Liver (tissue), 9 donors: ENCODE data around the gene CEL. TPM values are rescaled to one million over a fixed set of nuclear protein-coding genes. Genes with fewer than 3 reads are reported as not detected.

ENCODE experiments used
- DNase-seq: peaks from one replicate; pipeline ENCODE4 v3.0.0-alpha.2; 2017; ENCODE audit warnings: low spot score
- H3K27ac ChIP-seq, 2 donors: one replicate each; pipeline ENCODE4 v1.7.0; 2013; ENCODE audit warnings: inconsistent platforms in 2 of 2, low read length in 2 of 2, control low read depth in 1 of 2, low read depth in 1 of 2, mild to moderate bottlenecking in 1 of 2
- H3K27me3 ChIP-seq, 4 donors: one replicate each; pipeline versions ENCODE4 v1.6.1 to v1.7.0; 2013; ENCODE audit warnings: low read length in 3 of 4, inconsistent platforms in 1 of 4, mild to moderate bottlenecking in 1 of 4, moderate library complexity in 1 of 4; ENCODE audit not compliant: control insufficient read depth in 4 of 4, insufficient read depth in 4 of 4
- H3K36me3 ChIP-seq, 4 donors: one replicate each; pipeline versions ENCODE4 v1.6.1 to v1.7.0; 2013; ENCODE audit warnings: low read length in 3 of 4, mild to moderate bottlenecking in 3 of 4, low read depth in 1 of 4, moderate library complexity in 1 of 4; ENCODE audit not compliant: control insufficient read depth in 4 of 4, insufficient read depth in 3 of 4
- H3K4me1 ChIP-seq, 4 donors: one replicate each; pipeline versions ENCODE4 v1.6.1 to v1.7.0; 2013; ENCODE audit warnings: low read length in 3 of 4, mild to moderate bottlenecking in 3 of 4, moderate library complexity in 1 of 4; ENCODE audit not compliant: control insufficient read depth in 4 of 4, insufficient read depth in 4 of 4
- H3K4me3 ChIP-seq, 3 donors: one replicate each; pipeline versions ENCODE4 v1.6.1 to v1.7.0; 2013; ENCODE audit warnings: low read length in 3 of 3, control low read depth in 1 of 3, low read depth in 1 of 3, mild to moderate bottlenecking in 1 of 3
- H3K9ac ChIP-seq, 2 donors: one replicate each; pipeline ENCODE4 v1.7.0; 2013; ENCODE audit warnings: low read length in 2 of 2, mild to moderate bottlenecking in 2 of 2, moderate library complexity in 2 of 2, control low read depth in 1 of 2, low read depth in 1 of 2
- H3K9me3 ChIP-seq, 4 donors: one replicate each; pipeline versions ENCODE4 v1.6.1 to v1.7.0; 2013; ENCODE audit warnings: low read length in 3 of 4; ENCODE audit not compliant: control insufficient read depth in 4 of 4
- CTCF ChIP-seq: fragments of 150-350 bp; IDR thresholded peaks from 2 replicates; pipeline ENCODE4 v1.5.1; 2017; ENCODE audit warnings: improper control_type of control experiment, low read depth, low read length; ENCODE audit not compliant: missing input control
- FOXA1 ChIP-seq: IDR thresholded peaks from 2 replicates; pipeline ENCODE4 v1.6.1; 2016; ENCODE audit warnings: antibody characterized with exemption
- HNF4A ChIP-seq, 2 donors: conservative IDR thresholded peaks; 2 replicates each; pipeline ENCODE4 v1.6.1; 2016; ENCODE audit warnings: antibody characterized with exemption in 2 of 2, mild to moderate bottlenecking in 2 of 2
- HNF4G ChIP-seq: IDR thresholded peaks from 2 replicates; pipeline ENCODE4 v1.6.1; 2016; ENCODE audit warnings: antibody characterized with exemption
- JUND ChIP-seq, 2 donors: IDR thresholded peaks; 2 replicates each; pipeline ENCODE4 v1.6.1; 2016; ENCODE audit warnings: antibody characterized with exemption in 2 of 2
- MAX ChIP-seq: IDR thresholded peaks from 2 replicates; pipeline ENCODE4 v1.6.1; 2016; ENCODE audit warnings: antibody characterized with exemption
- NR2F2 ChIP-seq: IDR thresholded peaks from 2 replicates; pipeline ENCODE4 v1.6.1; 2016; ENCODE audit warnings: antibody characterized with exemption
- RXRA ChIP-seq, 2 donors: IDR thresholded peaks; 2 replicates each; pipeline ENCODE4 v1.6.1; 2017 to 2018; ENCODE audit warnings: antibody characterized with exemption in 2 of 2, mild to moderate bottlenecking in 1 of 2
- SP1 ChIP-seq: IDR thresholded peaks from 2 replicates; pipeline ENCODE4 v1.6.1; 2018; ENCODE audit warnings: antibody characterized with exemption, mild to moderate bottlenecking
- TAF1 ChIP-seq: conservative IDR thresholded peaks from 2 replicates; pipeline ENCODE4 v1.6.1; 2016; ENCODE audit warnings: antibody characterized with exemption, mild to moderate bottlenecking
- YY1 ChIP-seq: IDR thresholded peaks from 2 replicates; pipeline ENCODE4 v1.6.1; 2016; ENCODE audit warnings: antibody characterized with exemption, mild to moderate bottlenecking
- WGBS: extraction: QIAGEN DNeasy Blood & Tissue Kit; methylation state at CpG from one replicate; pipeline ENCODE4 v1.1.7; 2013; 5-methylcytosine and 5-hydroxymethylcytosine counted together
- polyA plus RNA-seq, 2 donors: library from polyadenylated mRNA; stranded (reverse) in 1 of 2; unstranded in 1 of 2; fragments of 200-250 nt in 1 of 2; fragments of >200 nt in 1 of 2; fragmentation: Nextera tagmentation in 1 of 2; extraction: Ambion mirVana in 1 of 2; gene quantifications; one replicate each; pipeline versions ENCODE4 v1.2.1 to v1.2.3, GENCODE V29; 2013 to 2015
- total RNA-seq, 2 donors: library from RNA; depleted of rRNA; stranded (reverse); fragments of >200 nt; gene quantifications; one replicate each; pipeline ENCODE4 v1.2.3, GENCODE V29; 2014
- TF ChIP-seq, protein P1 (sequence below): IDR thresholded peaks from 2 replicates; pipeline ENCODE4 v1.6.1; 2016; ENCODE audit warnings: antibody characterized with exemption
- donor health status: healthy.
- donor health status: healthy.
- donor health status: healthy.
- donor health status: healthy.
- donor health status: healthy.

CEL gene
- total and polyA plus RNA-seq, 4 donors = 0.08 to 0.25 (median 0.09) TPM; not detected in 1

GRCh38 chr9:133105461-133105770, 43.6 kb downstream of the CEL start:
- Histone ChIP-seq H3K9me3 (no peaks in the 10 kb centered on the region), H3K4me1 (no peaks in the 10 kb centered on the region), H3K27ac (no peak overlapping the region), H3K27me3 (no peaks in the 10 kb centered on the region), H3K4me3 (no peak overlapping the region), H3K36me3 (peaks cover 1 to 83% (median 34%) of the 10 kb centered on the region in 4 donors), H3K9ac (no peak overlapping the region)
- DNase-seq = no peak
- 95% methylated on average over 7 of the region's 7 CpGs for WGBS
- TF ChIP-seq TAF1 = no peak
- TF ChIP-seq NR2F2 = no peak
- TF ChIP-seq FOXA1 = no peak
- TF ChIP-seq SP1 = no peak
- no peak for TF ChIP-seq JUND (IDR thresholded peaks at IDR 0.05)
- TF ChIP-seq MAX = no peak

GRCh38 chr9:133106511-133107244, 44.9 kb downstream of the CEL start:
- Histone ChIP-seq H3K36me3 (peaks cover 0 to 77% (median 29%) of the 10 kb centered on the region in 4 donors), H3K27me3 (no peaks in the 10 kb centered on the region), H3K4me1 (no peaks in the 10 kb centered on the region), H3K9me3 (no peaks in the 10 kb centered on the region), H3K27ac (no peak overlapping the region), H3K9ac (no peak overlapping the region), H3K4me3 (no peak overlapping the region)
- WGBS = 96% methylated on average over 17 of the region's 17 CpGs
- DNase-seq = no peak
- TF ChIP-seq CTCF = no peak
- no peak for TF ChIP-seq SP1
- no peak for TF ChIP-seq RXRA (IDR thresholded peaks at IDR 0.05)
- TF ChIP-seq HNF4A (conservative IDR thresholded peaks at IDR 0.05) = no peak
- TF ChIP-seq HNF4G = no peak

GRCh38 chr9:133107245-133107722, 45.5 kb downstream of the CEL start:
- no peak overlapping the region for H3K4me3 ChIP-seq
- H3K9me3 ChIP-seq = no peaks in the 10 kb centered on the region
- TF ChIP-seq CTCF (no peak), YY1 (no peak), MAX (no peak), FOXA1 (no peak)
- TF ChIP-seq, protein P1, sequence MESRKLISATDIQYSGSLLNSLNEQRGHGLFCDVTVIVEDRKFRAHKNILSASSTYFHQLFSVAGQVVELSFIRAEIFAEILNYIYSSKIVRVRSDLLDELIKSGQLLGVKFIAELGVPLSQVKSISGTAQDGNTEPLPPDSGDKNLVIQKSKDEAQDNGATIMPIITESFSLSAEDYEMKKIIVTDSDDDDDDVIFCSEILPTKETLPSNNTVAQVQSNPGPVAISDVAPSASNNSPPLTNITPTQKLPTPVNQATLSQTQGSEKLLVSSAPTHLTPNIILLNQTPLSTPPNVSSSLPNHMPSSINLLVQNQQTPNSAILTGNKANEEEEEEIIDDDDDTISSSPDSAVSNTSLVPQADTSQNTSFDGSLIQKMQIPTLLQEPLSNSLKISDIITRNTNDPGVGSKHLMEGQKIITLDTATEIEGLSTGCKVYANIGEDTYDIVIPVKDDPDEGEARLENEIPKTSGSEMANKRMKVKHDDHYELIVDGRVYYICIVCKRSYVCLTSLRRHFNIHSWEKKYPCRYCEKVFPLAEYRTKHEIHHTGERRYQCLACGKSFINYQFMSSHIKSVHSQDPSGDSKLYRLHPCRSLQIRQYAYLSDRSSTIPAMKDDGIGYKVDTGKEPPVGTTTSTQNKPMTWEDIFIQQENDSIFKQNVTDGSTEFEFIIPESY = no peak
- H3K36me3 ChIP-seq = peaks cover 0 to 72% (median 25%) of the 10 kb centered on the region in 4 donors
- H3K27ac ChIP-seq = no peak overlapping the region
- no peak for DNase-seq
- peaks cover 0 to 5% (median 3%) of the 10 kb centered on the region in 4 donors for H3K4me1 ChIP-seq
- WGBS = 93% methylated on average over 13 of the region's 13 CpGs
- no peak overlapping the region for H3K9ac ChIP-seq
- H3K27me3 ChIP-seq = no peaks in the 10 kb centered on the region
